Thyroid gland (tissue), 4 donors: ENCODE measurements around the gene STEAP3.

ENCODE experiments used
- CTCF ChIP-seq, 6 experiments: fragments of 200-600 bp in 3 of 6; fragments of 450-650 bp in 3 of 6; sonication (generic) in 3 of 6; IDR thresholded peaks; one replicate each; pipeline ENCODE4 v1.5.1; 2016 to 2019; ENCODE audit warnings: antibody characterized with exemption in 6 of 6, mild to moderate bottlenecking in 2 of 6, inconsistent platforms in 1 of 6, moderate library complexity in 1 of 6
- POLR2A ChIP-seq, 2 donors: fragments of 450-650 bp; IDR thresholded peaks; one replicate each; pipeline ENCODE4 v1.6.1; 2017; ENCODE audit warnings: antibody characterized with exemption in 2 of 2, mild to moderate bottlenecking in 2 of 2, moderate library complexity in 1 of 2

GRCh38 chr2:119197529-119198239, 25.9 kb upstream of the STEAP3 start:
- TF ChIP-seq CTCF (IDR thresholded peaks at IDR 0.05) (no peak), POLR2A (IDR thresholded peaks at IDR 0.05) (no peak)
